PC-3 (cell line): ENCODE results near the gene MAEA. TPM values are rescaled to one million over a fixed set of nuclear protein-coding genes. Genes with fewer than 3 reads are reported as not detected.

Source experiments
- ATAC-seq: fragments of 200-7000 bp; cut with Tn5 transposase; 2 replicates; pipeline ENCODE4 v1.9.1; 2020; ENCODE audit warnings: mild to moderate bottlenecking, moderate library complexity
- BruUV-seq: library from RNA; stranded (reverse); fragments of 400-500 nt; replicated peaks from 2 replicates; lab custom pipeline; 2021; lab: Mats Ljungman, UMichigan
- CTCF ChIA-PET: fragments of 300-600 bp; sonication (Branson Sonifier 250); formaldehyde crosslinking; loops from one replicate; lab custom pipeline; 2022; ENCODE audit warnings: antibody characterized with exemption; lab: Charles Lee
- POLR2A ChIA-PET: fragments of 300-600 bp; sonication (Branson Sonifier 250); formaldehyde crosslinking; loops from one replicate; lab custom pipeline; 2022; ENCODE audit warnings: antibody characterized with exemption; ENCODE audit not compliant: unreplicated experiment; lab: Charles Lee
- DNase-seq: peaks from one replicate; pipeline ENCODE4 v3.0.0-alpha.2; 2015
- H2AFZ ChIP-seq: fragments of 300-600 bp; sonication (generic); 2 replicates; pipeline ENCODE4 v1.6.0; 2016; ENCODE audit warnings: antibody characterized with exemption, low read length
- H3F3A ChIP-seq: fragments of 300-600 bp; sonication (generic); one replicate; pipeline ENCODE4 v1.6.0; 2017; ENCODE audit warnings: antibody characterized with exemption, low read length, control low read depth, mild to moderate bottlenecking; ENCODE audit not compliant: unreplicated experiment
- H3K27ac ChIP-seq: fragments of 300-600 bp; sonication (generic); 2 replicates; pipeline ENCODE4 v1.5.1; 2016; ENCODE audit warnings: mild to moderate bottlenecking, low read length
- H3K27me3 ChIP-seq: fragments of 300-600 bp; sonication (generic); 2 replicates; pipeline ENCODE4 v1.6.1; 2016; ENCODE audit warnings: low read length, mixed read lengths
- H3K36me3 ChIP-seq: fragments of 300-600 bp; sonication (generic); 2 replicates; pipeline ENCODE4 v1.6.1; 2016; ENCODE audit warnings: low read depth, mixed run types, low read length, mixed read lengths
- H3K4me1 ChIP-seq: fragments of 300-600 bp; sonication (generic); 2 replicates; pipeline ENCODE4 v1.5.1; 2016; ENCODE audit warnings: low read length; ENCODE audit not compliant: insufficient read depth
- H3K4me2 ChIP-seq: fragments of 300-600 bp; sonication (generic); 2 replicates; pipeline ENCODE4 v1.6.0; 2016; ENCODE audit warnings: low read length
- H3K4me3 ChIP-seq: fragments of 300-600 bp; sonication (generic); 2 replicates; pipeline ENCODE4 v1.5.1; 2016; ENCODE audit warnings: mild to moderate bottlenecking, low read length, mixed read lengths
- H3K79me2 ChIP-seq: fragments of 300-600 bp; sonication (generic); 2 replicates; pipeline ENCODE4 v1.6.1; 2017; ENCODE audit warnings: low read length, mixed read lengths
- H3K9ac ChIP-seq: fragments of 300-600 bp; sonication (generic); 2 replicates; pipeline ENCODE4 v1.6.0; 2016; ENCODE audit warnings: mild to moderate bottlenecking, low read length
- H3K9me2 ChIP-seq: fragments of 300-600 bp; sonication (generic); replicated peaks from 2 replicates; pipeline ENCODE4 v1.6.1; 2016; ENCODE audit warnings: mixed run types, low read length, mixed read lengths
- H3K9me3 ChIP-seq: fragments of 300-600 bp; sonication (generic); 2 replicates; pipeline ENCODE4 v1.6.1; 2016; ENCODE audit warnings: low read length, mixed read lengths
- H4K20me1 ChIP-seq: fragments of 300-600 bp; sonication (generic); 2 replicates; pipeline ENCODE4 v1.6.1; 2016; ENCODE audit warnings: low read length, mixed read lengths
- EZH2 ChIP-seq: fragments of 300-600 bp; sonication (generic); IDR thresholded peaks from one replicate; pipeline ENCODE4 v1.6.1; 2017; ENCODE audit warnings: antibody characterized with exemption, mild to moderate bottlenecking, low read length; ENCODE audit not compliant: unreplicated experiment
- EZH2phosphoT487 ChIP-seq: fragments of 300-600 bp; sonication (generic); IDR thresholded peaks from 2 replicates; pipeline ENCODE4 v1.6.1; 2018; ENCODE audit warnings: mild to moderate bottlenecking, antibody characterized with exemption, low read length, borderline replicate concordance
- intact Hi-C: fragments of 100-400 bp; cut with micrococcal nuclease; formaldehyde crosslinking; loops from 2 replicates; pipeline ENCODE4 v1.9.0; 2023
- total RNA-seq: library from RNA; depleted of rRNA; stranded (reverse); fragments of >200 nt; gene quantifications from 2 replicates; pipeline ENCODE4 v1.2.3, GENCODE V29; 2014
- TF ChIP-seq, protein P1 (sequence below): fragments of 300-600 bp; sonication (generic); conservative IDR thresholded peaks from 2 replicates; pipeline ENCODE4 v1.5.1; 2017; ENCODE audit warnings: antibody characterized with exemption, low read depth, mild to moderate bottlenecking, low read length

MAEA gene
- total RNA-seq, 1 experiment from 2014 or later, result 48.1 TPM

DNA sequence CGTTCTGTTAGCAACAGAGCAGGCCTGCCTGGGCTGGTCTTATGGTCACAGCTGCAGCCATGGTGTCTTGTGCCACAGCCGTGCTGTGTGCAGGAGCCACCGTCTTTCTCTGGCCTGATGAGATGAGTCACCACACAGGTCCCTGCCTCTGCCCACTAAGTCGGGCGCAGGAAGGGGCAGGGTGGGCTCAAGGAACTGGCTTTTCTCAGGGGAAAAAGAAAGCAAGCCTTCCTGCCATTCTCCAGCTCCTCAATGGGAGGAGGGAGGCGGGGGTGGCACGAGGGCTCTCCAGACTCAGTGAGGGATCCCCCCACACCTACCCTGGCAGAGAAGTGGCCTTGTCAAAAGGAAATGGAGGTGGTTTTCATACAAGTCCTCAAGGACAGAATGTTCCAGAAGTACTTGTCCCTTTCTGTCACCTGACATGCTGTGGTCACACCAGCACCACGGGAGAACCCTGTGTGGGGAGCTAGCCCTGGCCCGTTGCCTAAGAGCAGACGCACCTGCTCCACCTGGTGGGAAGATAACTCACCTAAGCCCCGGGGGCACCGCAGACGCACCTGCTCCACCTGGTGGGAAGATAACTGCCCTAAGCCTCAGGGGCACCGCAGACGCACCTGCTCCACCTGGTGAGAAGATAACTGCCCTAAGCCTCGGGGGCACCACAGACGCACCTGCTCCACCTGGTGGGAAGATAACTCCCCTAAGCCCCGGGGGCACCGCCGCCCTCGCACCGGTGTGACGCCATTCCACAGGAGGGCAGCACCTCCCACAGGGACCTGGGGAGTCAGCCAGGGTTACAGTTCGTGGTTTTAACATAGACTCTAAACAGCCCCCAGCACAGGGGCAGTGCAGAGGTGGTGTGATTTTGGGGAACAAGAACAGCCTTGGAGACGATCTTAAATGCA, 75.8 kb downstream of the MAEA start:
- Histone ChIP-seq H3K4me3 (no peak overlapping the region), H3K27ac (no peak overlapping the region), H3F3A (no peaks in the 10 kb centered on the region), H3K79me2 (no peaks in the 10 kb centered on the region), H3K4me2 (no peak overlapping the region), H4K20me1 (no peaks in the 10 kb centered on the region), H3K9me3 (no peaks in the 10 kb centered on the region), H3K27me3 (no peaks in the 10 kb centered on the region), H2AFZ (no peak overlapping the region), H3K4me1 (no peaks in the 10 kb centered on the region), H3K9ac (no peak overlapping the region), H3K9me2 (no peaks in the 10 kb centered on the region), H3K36me3 (no peaks in the 10 kb centered on the region)
- ATAC-seq, result no peak
- ChIA-PET CTCF (no interaction called here), POLR2A (no interaction called here)
- no TSS peak for BruUV-seq
- TF ChIP-seq EZH2 (no peak), EZH2phosphoT487 (no peak)
- TF ChIP-seq, protein P1, sequence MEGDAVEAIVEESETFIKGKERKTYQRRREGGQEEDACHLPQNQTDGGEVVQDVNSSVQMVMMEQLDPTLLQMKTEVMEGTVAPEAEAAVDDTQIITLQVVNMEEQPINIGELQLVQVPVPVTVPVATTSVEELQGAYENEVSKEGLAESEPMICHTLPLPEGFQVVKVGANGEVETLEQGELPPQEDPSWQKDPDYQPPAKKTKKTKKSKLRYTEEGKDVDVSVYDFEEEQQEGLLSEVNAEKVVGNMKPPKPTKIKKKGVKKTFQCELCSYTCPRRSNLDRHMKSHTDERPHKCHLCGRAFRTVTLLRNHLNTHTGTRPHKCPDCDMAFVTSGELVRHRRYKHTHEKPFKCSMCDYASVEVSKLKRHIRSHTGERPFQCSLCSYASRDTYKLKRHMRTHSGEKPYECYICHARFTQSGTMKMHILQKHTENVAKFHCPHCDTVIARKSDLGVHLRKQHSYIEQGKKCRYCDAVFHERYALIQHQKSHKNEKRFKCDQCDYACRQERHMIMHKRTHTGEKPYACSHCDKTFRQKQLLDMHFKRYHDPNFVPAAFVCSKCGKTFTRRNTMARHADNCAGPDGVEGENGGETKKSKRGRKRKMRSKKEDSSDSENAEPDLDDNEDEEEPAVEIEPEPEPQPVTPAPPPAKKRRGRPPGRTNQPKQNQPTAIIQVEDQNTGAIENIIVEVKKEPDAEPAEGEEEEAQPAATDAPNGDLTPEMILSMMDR, result no peak; the same call in none of the 2 replicates
- no peak for DNase-seq
- intact Hi-C loops, result no loop called here

DNA sequence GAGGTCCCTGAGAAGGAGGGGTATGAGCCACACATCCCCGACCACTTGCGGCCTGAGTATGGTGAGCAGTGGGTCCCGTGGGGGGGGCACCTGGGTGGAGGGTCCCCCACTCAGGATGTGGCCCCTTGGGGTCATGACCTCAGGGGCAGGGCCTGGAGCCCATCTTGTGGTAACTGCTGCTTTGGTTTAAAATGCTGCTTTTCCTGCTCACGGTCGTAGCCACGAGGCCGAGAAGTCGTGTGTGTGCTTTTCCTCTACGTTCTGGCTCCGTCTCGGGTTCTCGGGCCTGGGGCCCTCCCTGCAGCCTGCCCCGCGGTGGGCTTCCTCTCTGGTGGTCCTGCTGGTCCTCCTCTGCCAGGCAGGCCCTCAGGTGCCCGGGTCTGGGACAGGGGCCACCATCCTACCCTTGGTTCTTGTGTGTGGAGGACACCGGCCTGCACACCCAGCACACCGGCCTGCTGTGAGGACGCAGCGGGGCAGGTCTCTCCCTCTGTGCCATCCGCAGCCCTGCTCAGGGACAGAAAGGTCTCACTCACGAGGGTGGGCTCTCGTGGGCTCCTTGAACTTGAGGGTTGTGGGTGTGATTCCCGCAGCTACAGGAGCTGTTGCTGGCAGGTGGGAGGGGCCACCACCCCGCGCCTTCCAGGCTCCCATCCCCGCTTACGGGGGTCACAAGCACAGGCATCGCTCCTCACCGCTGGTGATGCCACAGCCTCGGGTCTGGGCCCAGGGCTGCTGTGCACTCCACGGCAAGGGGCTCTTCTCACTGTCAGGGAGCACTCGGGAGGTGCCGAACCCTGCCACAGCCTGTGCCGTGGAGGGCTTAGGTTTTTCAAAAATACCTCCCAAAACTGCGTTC, 76.9 kb downstream of the MAEA start:
- H2AFZ ChIP-seq, result no peak overlapping the region
- no TSS peak for BruUV-seq
- CTCF ChIA-PET, result no interaction called here

More for the DNA sequence above, 76.9 kb downstream of the MAEA start:
- Histone ChIP-seq H3K9me3 (no peaks in the 10 kb centered on the region), H3K4me1 (no peaks in the 10 kb centered on the region), H3K9me2 (no peaks in the 10 kb centered on the region), H3K36me3 (no peaks in the 10 kb centered on the region), H3K4me2 (no peak overlapping the region), H3F3A (no peaks in the 10 kb centered on the region), H3K9ac (no peak overlapping the region), H3K27ac (no peak overlapping the region), H3K4me3 (no peak overlapping the region), H3K27me3 (no peaks in the 10 kb centered on the region), H3K79me2 (no peaks in the 10 kb centered on the region), H4K20me1 (no peaks in the 10 kb centered on the region)
- POLR2A ChIA-PET, result no interaction called here
- no peak for DNase-seq
- intact Hi-C loops, result no loop called here
- no peak for ATAC-seq
- no peak for TF ChIP-seq EZH2
- TF ChIP-seq, protein P1, result no peak
- no peak for TF ChIP-seq EZH2phosphoT487
